ENCODE data around the gene ADGRB2.

Gene ADGRB2

DNA sequence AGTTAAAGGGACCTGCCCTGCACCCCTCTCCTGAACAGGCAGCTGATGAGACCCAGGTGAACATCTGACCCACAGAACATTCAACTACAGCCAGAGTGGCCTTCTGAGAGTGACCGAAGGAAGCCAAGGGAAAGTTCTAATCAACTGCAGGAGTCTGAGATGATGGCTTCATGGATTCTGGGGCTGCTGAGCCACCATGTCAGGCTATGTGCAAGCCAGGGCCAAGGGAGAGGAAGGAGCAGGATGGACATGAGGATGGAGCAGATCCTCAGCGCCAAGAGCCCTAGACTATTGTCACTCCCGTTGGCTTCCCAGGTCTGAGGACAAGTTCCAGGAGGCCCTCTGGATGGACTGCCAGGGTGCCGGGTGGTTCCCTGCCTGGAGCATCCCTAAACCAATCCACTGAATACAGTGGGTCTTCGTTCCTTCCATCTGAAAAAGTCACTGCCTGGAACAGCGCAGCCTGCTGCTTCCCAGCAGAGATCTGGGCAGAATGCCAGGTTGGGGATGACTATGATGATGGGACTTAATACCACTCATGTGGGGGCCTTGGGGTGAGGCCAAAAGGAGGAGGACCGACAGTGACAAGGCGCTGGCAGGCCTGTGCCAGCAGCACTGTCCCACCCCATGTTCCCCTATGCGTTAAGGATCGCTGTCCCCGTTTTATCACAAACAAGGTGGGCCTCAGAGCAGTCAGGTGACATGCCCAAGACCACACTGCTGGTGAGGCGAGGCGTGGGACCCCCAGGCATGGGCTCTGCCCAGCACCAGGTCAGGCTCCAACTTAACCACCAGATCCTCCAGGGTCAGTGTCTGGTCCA is 31.9 kb upstream of the ADGRB2 start:
- no peak for DNase-seq (ENCODE audit: low read depth in 2 of 2, low spot score in 1 of 2)

DNA sequence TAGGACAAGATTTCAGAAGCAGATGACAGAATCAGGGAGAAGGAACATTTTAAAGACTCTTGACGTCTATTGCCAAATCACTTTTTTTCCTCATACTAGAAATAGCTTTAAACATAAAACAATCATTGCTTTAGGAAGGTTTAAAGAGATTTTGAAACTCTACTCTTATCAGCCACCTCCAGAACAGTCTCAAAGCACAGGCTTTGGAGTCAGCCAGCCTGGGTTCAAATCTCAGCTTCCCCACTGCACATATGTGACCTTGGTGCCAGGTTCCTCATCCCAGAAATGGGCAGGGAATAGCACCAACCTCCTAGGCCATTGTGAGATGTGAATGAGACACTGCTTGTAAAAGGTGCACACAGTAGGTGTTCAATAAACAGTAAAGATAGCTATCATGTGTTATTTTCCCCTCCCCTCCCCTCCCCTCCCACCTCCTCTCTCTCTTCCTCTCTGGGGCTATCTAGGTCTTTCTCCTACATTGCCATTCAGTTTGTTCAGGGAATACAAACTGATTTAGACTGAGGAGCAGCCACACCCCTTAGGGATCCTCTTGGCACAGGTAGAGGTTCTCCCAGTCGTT is 31.0 kb upstream of the ADGRB2 start:
- DNase-seq (ENCODE audit: low read depth in 2 of 2, low spot score in 1 of 2): no peak

DNA sequence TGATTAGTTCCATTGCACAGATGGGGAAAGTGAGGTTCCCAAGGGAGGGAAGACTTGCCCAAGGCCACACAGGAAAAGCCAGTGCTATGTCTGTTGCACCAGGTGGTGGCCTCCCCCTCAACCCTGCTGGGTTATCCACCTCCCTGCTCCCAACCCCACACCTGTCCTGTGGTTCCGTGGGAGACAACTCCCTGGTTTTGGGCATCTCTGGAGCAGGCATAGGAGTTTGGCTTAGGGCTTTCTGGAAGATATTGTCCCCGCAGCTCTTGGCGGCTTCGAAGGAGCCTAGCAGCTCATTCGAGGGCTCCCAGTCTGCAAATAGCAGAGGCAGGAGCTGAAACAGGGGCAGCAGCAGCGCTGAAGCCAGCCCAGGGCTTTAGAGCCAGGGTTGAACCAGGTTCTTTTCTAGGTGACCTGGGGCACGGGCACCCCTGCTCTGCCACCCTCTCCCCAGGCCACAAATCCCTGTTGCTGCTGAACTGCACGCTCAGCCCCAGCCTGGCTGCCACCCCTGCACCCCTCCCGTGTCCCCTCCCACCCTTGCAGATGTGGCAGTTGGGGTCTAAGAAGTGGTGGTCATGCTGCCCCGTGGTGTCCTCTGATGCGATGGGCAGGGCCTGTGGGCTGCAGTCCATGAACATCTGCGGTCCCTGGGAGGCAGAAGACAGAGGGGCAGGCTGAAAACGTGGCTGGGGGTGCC is 29.6 kb upstream of the ADGRB2 start:
- no peak for DNase-seq (ENCODE audit: low read depth in 2 of 2, low spot score in 1 of 2)

DNA sequence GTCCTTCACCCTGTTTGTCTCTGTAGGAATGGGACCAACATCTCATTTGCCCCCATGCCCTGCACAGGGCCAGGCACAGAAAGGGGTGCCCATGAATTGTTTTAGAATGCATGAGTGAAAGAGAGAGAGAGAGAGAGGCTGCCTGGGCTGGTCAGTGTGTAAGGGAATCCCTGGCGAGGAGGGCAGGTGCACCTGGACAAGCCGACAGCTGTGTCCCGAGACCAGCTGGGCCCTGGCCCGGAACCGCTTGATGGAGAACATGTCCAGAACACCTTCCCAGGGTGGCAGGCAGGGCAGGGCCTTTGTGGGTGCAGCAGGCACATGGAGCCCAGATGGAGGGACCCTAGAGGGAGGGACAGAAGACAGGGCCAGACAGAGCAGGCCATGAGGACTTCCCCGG is 28.9 kb upstream of the ADGRB2 start:
- no peak for DNase-seq (ENCODE audit: low read depth in 2 of 2, low spot score in 1 of 2)

GRCh38 chr1:31792541-31792940 is 28.4 kb upstream of the ADGRB2 start:
- no peak for DNase-seq (ENCODE audit: low read depth in 2 of 2, low spot score in 1 of 2)

GRCh38 chr1:31792116-31792515 is 28.0 kb upstream of the ADGRB2 start:
- no peak for DNase-seq (ENCODE audit: low read depth in 2 of 2, low spot score in 1 of 2)

DNA sequence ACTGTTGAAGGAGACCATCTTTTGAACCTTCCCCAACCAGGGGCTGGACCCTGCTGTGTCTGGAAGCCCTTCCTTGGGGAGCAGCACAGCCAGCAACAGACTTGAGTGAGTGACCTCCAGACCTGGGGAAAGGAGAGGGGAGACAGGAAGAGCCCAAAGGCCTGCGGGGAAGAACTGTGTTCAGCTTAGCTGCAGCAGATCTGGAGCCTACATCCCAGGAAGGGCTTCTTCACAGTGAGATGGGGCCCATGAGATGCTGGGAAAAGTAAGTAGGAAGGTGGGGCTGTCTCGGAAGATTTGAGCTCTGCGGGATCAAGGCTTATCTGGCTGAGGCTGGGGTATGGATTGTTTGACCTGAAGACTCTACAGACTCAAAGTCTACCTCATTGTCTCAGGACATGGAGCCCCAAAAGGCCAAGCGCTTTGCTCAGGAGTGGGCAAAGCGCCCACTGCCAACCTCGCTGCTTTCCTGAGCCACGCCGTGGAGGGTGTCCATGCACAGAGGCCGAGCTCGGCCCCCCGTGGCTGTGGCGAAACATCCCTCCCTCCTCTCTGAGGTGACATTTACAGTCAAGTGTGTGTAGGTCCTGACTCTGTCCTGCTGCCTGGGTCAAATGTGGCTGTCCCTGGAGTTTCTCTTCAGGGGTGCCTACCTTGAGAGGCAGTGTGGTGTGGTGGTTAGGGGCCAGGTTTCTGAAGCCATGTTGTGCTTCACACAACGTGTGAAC is 27.2 kb upstream of the ADGRB2 start:
- DNase-seq (ENCODE audit: low read depth in 2 of 2, low spot score in 1 of 2): no peak

DNA sequence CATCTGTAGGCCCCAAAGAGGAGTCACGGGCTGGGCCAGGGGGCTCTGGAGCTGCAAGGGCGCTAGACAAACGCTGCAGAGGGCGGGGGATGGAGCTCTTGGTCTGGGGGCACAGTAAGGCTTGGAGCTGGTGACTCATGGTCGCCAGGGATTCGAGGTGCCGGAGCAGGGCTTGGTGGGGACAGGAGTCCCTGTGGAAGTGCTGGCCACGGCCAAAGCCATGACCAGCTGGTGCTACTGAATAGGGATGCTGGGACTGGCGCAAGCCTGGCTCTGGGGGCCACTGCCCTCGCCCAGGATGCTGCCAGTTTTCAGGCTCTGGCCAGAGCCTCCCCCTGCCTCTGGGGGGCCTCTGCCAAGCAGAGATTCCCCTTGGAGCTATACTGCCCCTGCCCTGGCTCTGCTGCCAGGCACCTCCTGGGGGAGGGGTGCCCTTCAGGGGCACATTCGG is 26.5 kb upstream of the ADGRB2 start:
- no peak for DNase-seq (ENCODE audit: low read depth in 2 of 2, low spot score in 1 of 2)

GRCh38 chr1:31790140-31790539 is 26.0 kb upstream of the ADGRB2 start:
- DNase-seq (ENCODE audit: low read depth in 2 of 2, low spot score in 1 of 2): no peak

GRCh38 chr1:31789259-31790065 is 25.3 kb upstream of the ADGRB2 start:
- peak; percentile 92 to 96 for DNase-seq (ENCODE audit: low read depth in 2 of 2, low spot score in 1 of 2)

- no peak for DNase-seq (ENCODE audit: low read depth in 2 of 2, low spot score in 1 of 2)
These were observed 24.7 kb upstream of the ADGRB2 start for GRCh38 chr1:31788825-31789256.

- DNase-seq (ENCODE audit: low read depth in 2 of 2, low spot score in 1 of 2): peak; percentile 74 to 82
These were observed 24.1 kb upstream of the ADGRB2 start for GRCh38 chr1:31788138-31788824.

DNA sequence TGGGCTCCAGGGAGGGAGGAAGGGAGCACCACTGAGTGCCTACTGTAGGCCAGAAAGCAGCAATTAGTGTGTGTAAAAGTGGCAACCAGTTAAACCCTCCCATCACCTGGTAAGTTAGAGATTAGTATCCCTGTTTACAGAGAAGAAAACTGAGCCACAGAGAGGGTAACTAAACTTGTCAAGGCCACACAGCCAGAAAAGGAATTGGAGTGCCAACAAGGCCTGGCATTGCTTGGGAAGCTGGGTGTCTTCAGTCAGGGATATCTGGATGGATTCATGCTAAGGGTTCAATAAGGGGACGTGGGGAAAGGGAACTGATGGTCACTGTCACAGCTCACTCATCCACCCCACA is 23.6 kb upstream of the ADGRB2 start:
- no peak for DNase-seq (ENCODE audit: low read depth in 2 of 2, low spot score in 1 of 2)

DNA sequence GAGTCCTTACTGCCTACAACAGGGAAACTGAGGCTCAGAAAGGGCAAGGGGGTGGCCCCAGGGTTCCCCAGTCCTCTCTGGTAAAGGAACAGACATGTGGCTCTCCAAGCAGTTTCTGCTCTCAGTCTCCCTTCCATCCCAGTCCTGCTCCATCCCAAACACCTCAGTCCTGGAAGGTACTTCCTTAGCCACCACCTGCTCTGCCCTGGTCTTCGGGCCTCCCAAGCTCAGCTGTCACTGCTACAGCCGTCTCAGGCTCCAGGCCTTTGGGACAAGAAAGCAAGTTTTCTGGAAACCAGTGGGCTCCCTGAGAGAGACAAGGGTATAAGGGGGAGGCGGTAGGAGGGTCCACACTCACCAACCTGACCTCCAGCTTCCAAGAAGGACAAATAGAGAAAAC is 23.1 kb upstream of the ADGRB2 start:
- no peak for DNase-seq (ENCODE audit: low read depth in 2 of 2, low spot score in 1 of 2)

- no peak for DNase-seq (ENCODE audit: low read depth in 2 of 2, low spot score in 1 of 2)
These were observed 22.4 kb upstream of the ADGRB2 start for GRCh38 chr1:31786366-31787060.

GRCh38 chr1:31785947-31786290 is 21.8 kb upstream of the ADGRB2 start:
- DNase-seq (ENCODE audit: low read depth in 2 of 2, low spot score in 1 of 2): no peak

GRCh38 chr1:31785020-31785946 is 21.1 kb upstream of the ADGRB2 start:
- DNase-seq (ENCODE audit: low read depth in 2 of 2, low spot score in 1 of 2): no peak

GRCh38 chr1:31784356-31785019 is 20.3 kb upstream of the ADGRB2 start:
- no peak for DNase-seq (ENCODE audit: low read depth in 2 of 2, low spot score in 1 of 2)
